Left ventricle myocardium inferior (tissue), 1 donor: ENCODE results near the gene TIMM17A. TPM values are rescaled to one million over a fixed set of nuclear protein-coding genes. Genes with fewer than 3 reads are reported as not detected.

Source experiments
- DNase-seq: peaks from one replicate; pipeline ENCODE4 v3.0.0-alpha.2; 2020
- H3K27ac ChIP-seq: fragments of 200-600 bp; replicated peaks from 2 replicates; pipeline ENCODE4 v1.8.0; 2021
- H3K27me3 ChIP-seq: fragments of 200-600 bp; 2 replicates; pipeline ENCODE4 v1.8.0; 2021; ENCODE audit warnings: low read depth
- H3K36me3 ChIP-seq: fragments of 200-600 bp; 2 replicates; pipeline ENCODE4 v1.8.0; 2021
- H3K4me1 ChIP-seq: fragments of 200-600 bp; 2 replicates; pipeline ENCODE4 v1.8.0; 2021
- H3K4me3 ChIP-seq: fragments of 200-600 bp; 2 replicates; pipeline ENCODE4 v1.8.0; 2021; ENCODE audit warnings: mild to moderate bottlenecking, moderate library complexity
- H3K9me3 ChIP-seq: fragments of 200-600 bp; replicated peaks from 2 replicates; pipeline ENCODE4 v1.8.0; 2021
- CTCF ChIP-seq: fragments of 200-600 bp; IDR thresholded peaks from 2 replicates; pipeline ENCODE4 v1.8.0; 2021; ENCODE audit warnings: antibody characterized with exemption, mild to moderate bottlenecking, borderline replicate concordance
- intact Hi-C: fragments of 100-400 bp; cut with micrococcal nuclease; formaldehyde crosslinking; loops from one replicate; pipeline ENCODE4 v1.11.0; 2022
- total RNA-seq: library from RNA; stranded (reverse); fragmentation: NEBNext Ultra II Directional; extraction: Animal tissue kit (Norgen Biotek cat#: 25700); gene quantifications from one replicate; pipeline ENCODE4 v1.2.1, GENCODE V29; 2021
- donor health status: DM: no; HTN: yes; CAD: no; lungs with severe emphysema.

The TIMM17A gene
- total RNA-seq, 1 donor from 2014 or later = 87.5 TPM

- intact Hi-C loops = no loop called here
- no peak for DNase-seq
- peak overlapping the region; percentile 75 for H3K27ac ChIP-seq
- H3K4me1 ChIP-seq = peaks cover 30% of the 10 kb centered on the region
- H3K9me3 ChIP-seq = no peaks in the 10 kb centered on the region
- TF ChIP-seq CTCF = no peak
- H3K27me3 ChIP-seq = peaks cover 19% of the 10 kb centered on the region
- H3K36me3 ChIP-seq = no peaks in the 10 kb centered on the region
- peak overlapping the region; percentile 69 for H3K4me3 ChIP-seq
These were observed 9.5 kb upstream of the TIMM17A start for GRCh38 chr1:201945863-201946223.

DNA sequence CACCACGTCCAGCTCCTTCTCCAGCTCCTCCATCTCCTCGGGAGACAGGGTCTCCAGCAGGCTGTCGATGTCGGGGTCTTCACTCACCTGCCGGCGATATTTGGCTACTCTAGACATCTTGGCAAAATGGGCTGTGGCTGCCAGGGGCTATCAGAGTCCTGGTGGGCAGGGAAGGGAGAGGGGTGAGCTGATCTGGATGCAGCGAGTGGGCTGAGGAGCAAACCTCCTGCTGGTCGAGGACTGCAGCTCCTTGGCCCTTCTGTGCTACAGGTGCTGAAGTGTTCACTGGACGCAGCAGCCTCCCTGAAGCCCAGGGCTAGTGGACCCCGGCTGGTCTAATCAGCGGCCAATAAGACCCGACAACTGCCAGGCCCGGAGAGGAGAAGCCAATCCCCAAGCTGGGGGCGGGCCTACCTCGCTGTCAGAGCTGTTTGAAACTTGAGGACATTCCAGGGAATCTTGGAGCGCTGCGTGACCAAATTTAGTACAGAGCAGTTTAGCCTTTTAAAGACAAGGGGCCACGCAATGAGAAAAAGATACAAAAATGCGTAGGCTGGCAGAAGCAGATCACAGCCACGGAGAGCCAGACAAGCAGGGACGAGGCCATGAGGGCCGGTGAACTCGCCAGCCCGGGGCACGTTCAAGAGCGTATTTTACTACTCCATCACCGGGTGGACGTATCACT is 8.9 kb upstream of the TIMM17A start, which contains the start of gene LMOD1:
TSS of gene LMOD1 (minus strand) at position 325 of the 685 bp plus-strand sequence. CDS start at position 117, 208 bp downstream.
- Histone ChIP-seq H3K9me3 (no peaks in the 10 kb centered on the region), H3K27me3 (peaks cover 16% of the 10 kb centered on the region), H3K4me3 (peak within 1 kb of the TSS; percentile 69), H3K4me1 (peaks cover 26% of the 10 kb centered on the region), H3K36me3 (no peaks in the 10 kb centered on the region), H3K27ac (peak within 1 kb of the TSS; percentile 75)
- no peak for TF ChIP-seq CTCF
- intact Hi-C loops = no loop called here
- DNase-seq = peak; percentile 80

- Histone ChIP-seq H3K4me1 (peaks cover 25% of the 10 kb centered on the region), H3K27me3 (peaks cover 12% of the 10 kb centered on the region), H3K9me3 (no peaks in the 10 kb centered on the region), H3K36me3 (no peaks in the 10 kb centered on the region), H3K4me3 (no peak overlapping the region), H3K27ac (peak overlapping the region; percentile 75)
- no peak for TF ChIP-seq CTCF
- intact Hi-C loops = no loop called here
- DNase-seq = no peak
These were observed 7.7 kb upstream of the TIMM17A start for GRCh38 chr1:201947697-201948008.

- H3K27ac ChIP-seq = peak overlapping the region; percentile 63
- peaks cover 25% of the 10 kb centered on the region for H3K4me1 ChIP-seq
- H3K4me3 ChIP-seq = no peak overlapping the region
- DNase-seq = no peak
- intact Hi-C loops = no loop called here
- TF ChIP-seq CTCF = no peak
- peaks cover 12% of the 10 kb centered on the region for H3K27me3 ChIP-seq
- H3K9me3 ChIP-seq = no peaks in the 10 kb centered on the region
- no peaks in the 10 kb centered on the region for H3K36me3 ChIP-seq
These were observed 5.8 kb upstream of the TIMM17A start for GRCh38 chr1:201949491-201949890.

- peak overlapping the region; percentile 91 for H3K4me3 ChIP-seq
- DNase-seq = no peak
- H3K27me3 ChIP-seq = no peaks in the 10 kb centered on the region
- no peaks in the 10 kb centered on the region for H3K9me3 ChIP-seq
- peaks cover 20% of the 10 kb centered on the region for H3K4me1 ChIP-seq
- TF ChIP-seq CTCF = no peak
- intact Hi-C loops = no loop called here
- peaks cover 26% of the 10 kb centered on the region for H3K36me3 ChIP-seq
- H3K27ac ChIP-seq = peak overlapping the region; percentile 88
These were observed 867 bp upstream of the TIMM17A start for GRCh38 chr1:201954263-201955008.
